Neural progenitor cell (in vitro differentiated cells): Measurements from ENCODE around the gene HRC.

ENCODE experiments used
- CTCF ChIP-seq: fragments of 200-600 bp; sonication (generic); IDR thresholded peaks from 2 replicates; pipeline ENCODE4 v1.5.1; 2017; ENCODE audit warnings: antibody characterized with exemption, mild to moderate bottlenecking
- EZH2 ChIP-seq: fragments of 200-600 bp; sonication (generic); IDR thresholded peaks from 2 replicates; pipeline ENCODE4 v1.6.1; 2017; ENCODE audit warnings: antibody characterized with exemption, mild to moderate bottlenecking, moderate library complexity
- EZH2phosphoT487 ChIP-seq: fragments of 200-600 bp; sonication (generic); IDR thresholded peaks from 2 replicates; pipeline ENCODE4 v1.6.1; 2017; ENCODE audit warnings: antibody characterized with exemption

DNA sequence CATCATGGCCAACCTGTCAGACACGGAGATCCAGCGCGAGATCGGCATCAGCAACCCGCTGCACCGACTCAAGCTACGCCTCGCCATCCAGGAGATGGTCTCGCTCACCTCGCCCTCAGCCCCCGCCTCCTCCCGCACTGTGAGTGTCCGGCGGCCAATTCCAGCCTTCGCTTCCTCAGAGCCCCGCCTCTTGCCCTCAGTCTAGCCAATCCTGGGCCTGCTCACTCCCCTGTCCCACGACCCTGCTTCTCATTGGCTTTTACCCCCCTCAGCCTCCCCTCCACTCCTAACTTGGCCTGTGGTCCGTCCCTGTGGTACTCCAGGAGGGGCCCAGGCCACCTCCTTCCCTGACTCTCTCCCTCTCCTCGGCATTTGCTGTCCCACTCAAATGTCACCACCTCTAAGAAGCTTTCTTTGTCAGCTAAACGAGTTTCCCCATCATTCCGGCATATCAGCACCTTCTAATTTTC lies 12.3 kb downstream of the HRC start:
- no peak for TF ChIP-seq CTCF
- no peak for TF ChIP-seq EZH2phosphoT487
- TF ChIP-seq EZH2, result no peak
